ENCODE data around the gene ZBTB42. TPM values are rescaled to one million over a fixed set of nuclear protein-coding genes. Genes with fewer than 3 reads are reported as not detected.

Gene ZBTB42
- polyA plus RNA-seq, 1 donor (not counting 4 experiments of a cell fraction or from before 2014, with no cell fraction given), result 0.50 TPM

DNA sequence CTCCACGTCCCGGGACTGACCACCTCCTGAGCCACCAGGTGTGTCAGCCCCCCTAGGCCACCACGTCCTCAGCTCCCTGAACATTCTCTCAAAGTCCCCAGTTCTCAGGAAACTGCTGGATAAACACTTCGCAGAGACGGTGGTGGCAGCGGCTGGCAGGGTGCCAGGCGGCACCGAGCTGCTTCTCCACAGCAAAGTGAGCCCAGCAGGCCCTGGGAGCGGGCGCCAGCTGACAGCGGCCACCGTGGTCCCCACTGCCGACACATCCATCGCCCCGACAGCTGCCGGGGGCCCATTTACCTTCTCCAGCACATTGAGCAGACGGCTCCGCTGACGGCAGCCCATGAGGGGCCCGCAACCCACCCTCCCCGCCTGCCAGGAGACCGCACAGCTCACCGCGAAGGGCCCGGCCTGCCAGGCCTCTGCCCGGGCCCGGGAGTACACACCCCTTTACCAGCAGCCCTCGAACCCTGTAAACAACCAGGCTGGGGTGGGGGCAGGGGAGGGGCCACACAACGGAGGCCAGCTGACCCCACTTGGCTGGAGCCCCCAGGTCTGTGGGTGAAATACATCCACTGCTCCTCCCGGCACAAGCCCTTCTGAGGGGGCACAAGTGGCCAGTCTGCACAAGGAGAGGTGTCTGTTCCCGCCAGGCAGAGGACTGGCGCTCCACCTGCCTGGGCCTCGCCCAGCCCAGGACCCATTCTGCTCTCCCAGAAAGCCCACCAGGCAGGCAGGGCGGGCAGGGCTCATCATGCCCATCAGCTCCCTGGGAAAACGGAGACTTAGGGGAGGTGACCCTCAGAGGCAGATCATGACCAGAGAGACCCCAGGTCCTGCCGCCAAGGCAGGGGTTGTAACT is 15.8 kb upstream of the ZBTB42 start:
- Histone ChIP-seq H3K9me1 (ENCODE audit: control insufficient read depth, extremely low read depth, insufficient read depth, low read length) (no peaks in the 10 kb centered on the region), H3K4me3 (ENCODE audit: control insufficient read depth in 2 of 3, extremely low read depth in 1 of 3, insufficient read depth in 2 of 3, low read depth in 1 of 3, low read length in 3 of 3) (no peak overlapping the region), H3K36me3 (ENCODE audit: control insufficient read depth in 2 of 2, extremely low read depth in 1 of 2, insufficient read depth in 2 of 2, low read length in 2 of 2) (peaks cover 5 to 14% of the 10 kb centered on the region in 2 experiments), H3K9me3 (ENCODE audit: control insufficient read depth, low read depth, low read length) (no peaks in the 10 kb centered on the region), H3K27ac (ENCODE audit: control insufficient read depth, insufficient read depth, low read length) (no peak overlapping the region), H3K27me3 (ENCODE audit: control insufficient read depth, extremely low read depth, insufficient read depth, low read length) (no peaks in the 10 kb centered on the region), H2AFZ (ENCODE audit: control insufficient read depth, low read length) (no peak overlapping the region), H3K4me2 (ENCODE audit: control insufficient read depth, extremely low read depth, insufficient read depth, low read depth, low read length) (no peak overlapping the region), H3K4me1 (ENCODE audit: control insufficient read depth, extremely low read depth, insufficient read depth, low read length) (no peaks in the 10 kb centered on the region), H4K20me1 (ENCODE audit: control insufficient read depth, extremely low read depth, insufficient read depth, low read length) (peaks cover 16% of the 10 kb centered on the region), H3K79me2 (ENCODE audit: control insufficient read depth, insufficient read depth, low read length) (peaks cover 49% of the 10 kb centered on the region), H3K9ac (ENCODE audit: control insufficient read depth, extremely low read depth, insufficient read depth, low read length) (no peak overlapping the region)
- dilution Hi-C loops (cut with MboI; ENCODE audit: extremely low pct_ligation_motif_present, low sequenced_read_pairs), result no loop called here
- FAIRE-seq (no peak), DNase-seq (ENCODE audit: low read depth, low spot score) (no peak)
- TF ChIP-seq, protein P1, sequence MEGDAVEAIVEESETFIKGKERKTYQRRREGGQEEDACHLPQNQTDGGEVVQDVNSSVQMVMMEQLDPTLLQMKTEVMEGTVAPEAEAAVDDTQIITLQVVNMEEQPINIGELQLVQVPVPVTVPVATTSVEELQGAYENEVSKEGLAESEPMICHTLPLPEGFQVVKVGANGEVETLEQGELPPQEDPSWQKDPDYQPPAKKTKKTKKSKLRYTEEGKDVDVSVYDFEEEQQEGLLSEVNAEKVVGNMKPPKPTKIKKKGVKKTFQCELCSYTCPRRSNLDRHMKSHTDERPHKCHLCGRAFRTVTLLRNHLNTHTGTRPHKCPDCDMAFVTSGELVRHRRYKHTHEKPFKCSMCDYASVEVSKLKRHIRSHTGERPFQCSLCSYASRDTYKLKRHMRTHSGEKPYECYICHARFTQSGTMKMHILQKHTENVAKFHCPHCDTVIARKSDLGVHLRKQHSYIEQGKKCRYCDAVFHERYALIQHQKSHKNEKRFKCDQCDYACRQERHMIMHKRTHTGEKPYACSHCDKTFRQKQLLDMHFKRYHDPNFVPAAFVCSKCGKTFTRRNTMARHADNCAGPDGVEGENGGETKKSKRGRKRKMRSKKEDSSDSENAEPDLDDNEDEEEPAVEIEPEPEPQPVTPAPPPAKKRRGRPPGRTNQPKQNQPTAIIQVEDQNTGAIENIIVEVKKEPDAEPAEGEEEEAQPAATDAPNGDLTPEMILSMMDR (optimal IDR thresholded peaks at IDR 0.05 in 1 of 3, IDR thresholded peaks at IDR 0.05 in 1 of 3, conservative IDR thresholded peaks at IDR 0.05 in 1 of 3; ENCODE audit: extremely low read depth in 1 of 3, insufficient read depth in 2 of 3, low read length in 3 of 3), result no peak
- TF ChIP-seq EZH2 (IDR thresholded peaks at IDR 0.05; ENCODE audit: low read length), result no peak

DNA sequence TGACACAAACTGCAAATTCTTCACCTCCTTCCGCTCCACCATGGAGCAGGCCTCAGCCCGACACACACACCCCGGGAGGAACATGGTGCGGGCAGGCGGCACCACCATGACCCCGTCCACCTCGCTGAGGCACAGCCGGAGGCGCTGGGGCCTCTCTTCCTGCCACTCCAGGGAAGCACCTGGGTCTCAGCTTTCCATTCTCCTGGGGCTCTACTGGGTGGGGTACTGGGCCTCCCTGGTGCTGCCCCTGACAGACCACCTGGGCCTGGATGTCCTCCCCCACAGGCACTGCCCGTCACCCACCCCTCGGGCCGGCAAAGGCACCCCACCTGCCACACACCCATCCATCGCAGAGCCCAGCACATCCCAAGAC is 15.2 kb upstream of the ZBTB42 start:
- no peak overlapping the region for H3K4me3 ChIP-seq (ENCODE audit: control insufficient read depth in 2 of 3, extremely low read depth in 1 of 3, insufficient read depth in 2 of 3, low read depth in 1 of 3, low read length in 3 of 3)
- no peak for DNase-seq (ENCODE audit: low read depth, low spot score)
- H3K79me2 ChIP-seq (ENCODE audit: control insufficient read depth, insufficient read depth, low read length), result peaks cover 54% of the 10 kb centered on the region

More for the DNA sequence above, 15.2 kb upstream of the ZBTB42 start:
- dilution Hi-C loops (cut with MboI; ENCODE audit: extremely low pct_ligation_motif_present, low sequenced_read_pairs), result no loop called here
- Histone ChIP-seq H3K27me3 (ENCODE audit: control insufficient read depth, extremely low read depth, insufficient read depth, low read length) (no peaks in the 10 kb centered on the region), H3K36me3 (ENCODE audit: control insufficient read depth in 2 of 2, extremely low read depth in 1 of 2, insufficient read depth in 2 of 2, low read length in 2 of 2) (peaks cover 4 to 15% of the 10 kb centered on the region in 2 experiments), H3K4me1 (ENCODE audit: control insufficient read depth, extremely low read depth, insufficient read depth, low read length) (no peaks in the 10 kb centered on the region), H3K9me1 (ENCODE audit: control insufficient read depth, extremely low read depth, insufficient read depth, low read length) (no peaks in the 10 kb centered on the region), H3K9ac (ENCODE audit: control insufficient read depth, extremely low read depth, insufficient read depth, low read length) (no peak overlapping the region), H4K20me1 (ENCODE audit: control insufficient read depth, extremely low read depth, insufficient read depth, low read length) (peaks cover 13% of the 10 kb centered on the region), H2AFZ (ENCODE audit: control insufficient read depth, low read length) (no peak overlapping the region), H3K9me3 (ENCODE audit: control insufficient read depth, low read depth, low read length) (no peaks in the 10 kb centered on the region), H3K27ac (ENCODE audit: control insufficient read depth, insufficient read depth, low read length) (no peak overlapping the region), H3K4me2 (ENCODE audit: control insufficient read depth, extremely low read depth, insufficient read depth, low read depth, low read length) (no peak overlapping the region)
- TF ChIP-seq, protein P1 (optimal IDR thresholded peaks at IDR 0.05 in 1 of 3, IDR thresholded peaks at IDR 0.05 in 1 of 3, conservative IDR thresholded peaks at IDR 0.05 in 1 of 3; ENCODE audit: extremely low read depth in 1 of 3, insufficient read depth in 2 of 3, low read length in 3 of 3), result no peak
- TF ChIP-seq EZH2 (IDR thresholded peaks at IDR 0.05; ENCODE audit: low read length), result no peak
- FAIRE-seq, result no peak
